ENCODE measurements around the gene TBCD. TPM values are rescaled to one million over a fixed set of nuclear protein-coding genes. Genes with fewer than 3 reads are reported as not detected.

TBCD gene
- 54.9 TPM for polyA plus RNA-seq (ENCODE audit: insufficient read length)

DNA sequence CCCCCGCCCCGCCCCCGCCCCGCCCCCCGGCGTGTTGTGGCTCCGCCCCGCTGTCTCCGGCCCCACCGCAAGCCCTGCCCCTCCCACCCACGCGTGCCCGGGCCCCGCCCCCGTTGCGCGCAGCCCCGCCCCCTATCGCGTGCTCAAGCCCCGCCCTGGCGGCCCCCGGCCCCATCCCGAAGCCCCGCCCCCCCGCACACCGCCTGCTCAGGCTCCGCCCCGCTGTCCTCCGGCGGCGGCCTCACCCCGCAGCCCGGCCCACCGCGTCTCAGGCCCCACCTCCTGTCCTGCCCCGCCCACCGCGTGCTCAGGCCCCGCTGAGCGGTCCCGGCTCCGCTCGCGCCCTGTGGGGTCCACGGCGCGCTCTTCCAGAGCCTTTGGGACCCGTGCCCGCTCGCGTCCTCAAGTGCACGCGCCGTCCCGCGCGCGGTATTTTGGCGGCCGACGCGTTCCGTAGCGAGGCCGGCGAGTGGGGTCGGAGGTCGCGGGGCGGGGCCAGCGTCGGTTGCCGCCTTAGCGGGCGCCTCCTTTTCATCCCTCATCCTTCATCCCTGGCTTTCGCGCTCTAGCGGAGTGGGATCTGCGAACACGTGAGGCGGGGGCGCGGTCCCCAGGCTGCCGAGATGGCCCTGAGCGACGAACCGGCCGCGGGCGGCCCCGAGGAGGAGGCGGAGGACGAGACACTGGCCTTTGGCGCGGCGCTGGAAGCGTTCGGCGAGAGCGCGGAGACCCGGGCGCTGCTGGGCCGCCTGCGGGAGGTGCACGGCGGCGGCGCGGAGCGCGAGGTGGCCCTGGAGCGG, at the start of gene TBCD:
TSS of gene TBCD (plus strand) at position 495 of the 800 bp plus-strand sequence. CDS start at position 624, 129 bp downstream.
- peak; percentile 49 for DNase-seq (ENCODE audit: low read depth)

DNA sequence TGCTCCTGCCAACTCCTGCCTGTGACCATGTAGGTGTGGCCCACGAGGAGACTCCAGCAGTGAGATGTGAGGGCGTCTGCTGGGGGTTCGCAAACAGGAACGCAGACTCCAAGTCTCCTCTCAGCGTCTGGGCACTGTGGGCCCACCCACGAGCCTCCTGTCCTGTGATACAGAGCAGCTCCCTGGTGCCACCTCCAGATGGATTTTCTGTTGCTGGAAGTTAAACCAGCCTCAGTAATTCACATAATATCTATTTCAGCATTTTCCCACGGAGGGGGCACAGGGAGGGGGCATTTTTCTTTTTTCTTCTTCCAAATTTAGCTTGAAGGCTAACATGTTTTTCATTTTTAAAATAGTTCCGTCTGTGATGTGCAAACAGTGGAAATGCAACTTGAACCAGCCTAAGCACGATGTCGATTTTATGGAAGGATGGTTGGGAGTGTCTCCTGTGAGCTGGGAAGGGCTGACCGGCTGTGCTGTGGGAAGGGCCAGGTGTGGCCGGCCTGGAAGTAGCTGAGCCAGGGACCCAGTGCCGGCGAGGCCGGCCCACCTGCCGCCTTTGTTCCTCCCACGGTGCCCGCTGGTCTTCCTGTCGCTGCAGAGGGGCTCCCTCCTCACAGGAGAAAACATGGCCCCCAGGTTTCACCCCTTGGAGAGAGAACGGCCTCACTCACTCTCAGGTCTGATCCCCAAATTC, 49.5 kb upstream of the TBCD start:
- no peak for DNase-seq (ENCODE audit: low read depth)

- no peak for DNase-seq (ENCODE audit: low read depth)
Observed at GRCh38 chr17:82703036-82703745, 48.7 kb upstream of the TBCD start.

GRCh38 chr17:82703935-82704865, 47.7 kb upstream of the TBCD start:
- DNase-seq (ENCODE audit: low read depth), result no peak

GRCh38 chr17:82704886-82705285, 47.0 kb upstream of the TBCD start:
- DNase-seq (ENCODE audit: low read depth), result no peak

GRCh38 chr17:82705756-82706155, 46.1 kb upstream of the TBCD start:
- no peak for DNase-seq (ENCODE audit: low read depth)

- DNase-seq (ENCODE audit: low read depth), result no peak
Observed at GRCh38 chr17:82709024-82709675, 42.7 kb upstream of the TBCD start.

GRCh38 chr17:82709676-82710498, 42.0 kb upstream of the TBCD start:
- DNase-seq (ENCODE audit: low read depth), result no peak

DNA sequence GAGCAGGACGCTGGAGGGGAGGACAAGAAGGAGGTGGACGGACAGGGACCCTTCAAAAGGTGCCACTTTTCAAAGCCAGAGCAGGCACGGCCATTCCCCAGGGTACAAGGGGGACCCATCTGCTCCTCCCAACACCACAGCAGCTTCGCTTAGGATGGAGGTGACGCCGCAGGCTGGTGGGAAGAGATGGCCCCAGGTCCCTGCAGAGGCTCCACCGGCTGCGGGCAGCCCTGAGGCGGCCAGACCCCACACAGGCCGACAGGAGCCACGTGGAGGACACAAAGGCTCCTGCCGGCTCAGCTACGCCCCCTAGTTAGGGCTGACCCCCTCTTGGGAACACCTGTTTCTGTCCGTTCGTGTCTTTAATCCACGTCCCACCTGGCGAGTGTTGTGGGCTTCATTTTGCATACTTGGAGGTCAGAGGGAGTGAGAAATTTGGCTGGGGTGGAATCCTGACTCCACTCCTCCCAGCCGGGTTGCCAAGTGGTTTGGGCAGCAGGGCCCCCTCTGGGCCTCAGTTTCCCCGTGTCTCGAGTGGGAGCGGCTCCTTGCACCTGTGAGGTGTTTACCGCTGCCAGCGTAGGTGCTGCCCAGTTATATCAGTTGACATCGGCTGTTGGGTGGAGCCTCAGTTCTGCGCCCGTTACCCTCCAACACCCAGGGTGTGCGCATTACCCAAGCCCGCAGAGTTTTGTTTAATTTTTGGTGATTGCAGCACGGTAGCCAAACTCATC, 41.2 kb upstream of the TBCD start:
- DNase-seq (ENCODE audit: low read depth), result no peak

DNA sequence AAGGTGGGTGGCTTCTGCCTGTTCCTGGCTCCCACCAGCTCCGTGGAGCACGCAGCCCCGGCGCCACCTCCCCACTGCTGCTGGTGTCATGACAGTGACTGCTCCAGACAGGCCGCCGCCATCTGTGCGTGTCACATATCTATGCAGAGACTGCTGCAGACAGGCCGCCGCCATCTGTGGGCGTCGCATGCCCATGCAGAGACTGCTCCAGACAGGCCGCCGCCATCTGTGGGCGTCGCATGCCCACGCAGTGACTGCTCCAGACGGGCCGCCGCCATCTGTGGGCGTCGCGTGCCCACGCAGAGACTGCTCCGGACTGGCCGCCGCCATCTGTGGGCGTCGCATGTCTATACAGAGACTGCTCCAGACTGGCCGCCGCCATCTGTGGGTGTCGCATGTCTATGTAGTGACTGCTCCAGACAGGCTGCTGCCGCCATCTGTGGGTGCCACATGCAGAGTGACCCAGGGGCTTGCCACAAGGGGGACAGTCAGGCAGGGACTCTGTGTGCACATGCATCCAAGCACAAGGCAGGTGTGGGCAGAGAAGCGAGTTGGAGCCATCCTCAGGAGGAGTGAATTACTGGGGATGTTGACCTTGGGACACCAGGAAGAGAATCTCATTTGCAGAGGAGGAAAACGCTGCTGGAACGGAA, 38.7 kb upstream of the TBCD start:
- DNase-seq (ENCODE audit: low read depth), result no peak

DNA sequence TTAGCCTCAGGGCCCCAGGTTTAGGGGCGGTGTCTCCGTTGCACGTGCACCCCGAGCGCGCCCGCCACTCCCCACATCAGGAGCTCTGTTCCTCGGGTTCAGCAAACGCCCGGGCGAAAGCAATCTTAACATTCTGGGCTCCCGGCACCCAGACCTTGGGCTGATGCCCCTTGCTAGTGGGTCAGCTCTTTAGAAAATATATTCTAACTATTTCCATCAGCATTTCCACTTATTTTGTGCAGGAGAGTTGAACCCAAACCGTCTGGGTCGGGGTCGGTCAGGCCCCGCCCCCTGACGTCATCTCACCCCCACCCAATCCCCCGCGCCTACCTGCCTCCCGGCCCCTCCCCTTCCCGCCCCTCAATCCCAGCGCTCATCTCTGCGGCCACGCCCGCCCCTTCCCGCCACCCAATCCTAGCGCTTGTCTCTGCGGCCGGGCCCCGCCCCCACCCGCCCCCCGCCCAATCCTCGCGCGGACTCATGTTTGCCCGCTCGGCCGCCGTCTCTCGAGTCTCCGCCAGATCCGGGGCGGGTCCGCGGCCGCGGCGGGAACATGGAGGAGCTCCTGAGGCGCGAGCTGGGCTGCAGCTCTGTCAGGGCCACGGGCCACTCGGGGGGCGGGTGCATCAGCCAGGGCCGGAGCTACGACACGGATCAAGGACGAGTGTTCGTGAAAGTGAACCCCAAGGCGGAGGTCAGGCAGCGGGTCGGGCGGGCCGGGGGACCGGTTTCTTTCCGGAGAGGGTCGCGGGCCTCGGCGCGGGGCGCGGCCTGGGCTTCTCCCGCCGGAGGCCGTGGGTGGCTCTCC, 35.5 kb upstream of the TBCD start, which contains the start of gene FN3KRP:
TSS of gene FN3KRP (plus strand) at position 504 of the 808 bp plus-strand sequence. CDS start at position 554, 50 bp downstream.
- peak; percentile 63 for DNase-seq (ENCODE audit: low read depth)

GRCh38 chr17:82718986-82719685, 32.7 kb upstream of the TBCD start:
- DNase-seq (ENCODE audit: low read depth), result no peak

- DNase-seq (ENCODE audit: low read depth), result no peak
Observed at GRCh38 chr17:82720204-82720603, 31.7 kb upstream of the TBCD start.

DNA sequence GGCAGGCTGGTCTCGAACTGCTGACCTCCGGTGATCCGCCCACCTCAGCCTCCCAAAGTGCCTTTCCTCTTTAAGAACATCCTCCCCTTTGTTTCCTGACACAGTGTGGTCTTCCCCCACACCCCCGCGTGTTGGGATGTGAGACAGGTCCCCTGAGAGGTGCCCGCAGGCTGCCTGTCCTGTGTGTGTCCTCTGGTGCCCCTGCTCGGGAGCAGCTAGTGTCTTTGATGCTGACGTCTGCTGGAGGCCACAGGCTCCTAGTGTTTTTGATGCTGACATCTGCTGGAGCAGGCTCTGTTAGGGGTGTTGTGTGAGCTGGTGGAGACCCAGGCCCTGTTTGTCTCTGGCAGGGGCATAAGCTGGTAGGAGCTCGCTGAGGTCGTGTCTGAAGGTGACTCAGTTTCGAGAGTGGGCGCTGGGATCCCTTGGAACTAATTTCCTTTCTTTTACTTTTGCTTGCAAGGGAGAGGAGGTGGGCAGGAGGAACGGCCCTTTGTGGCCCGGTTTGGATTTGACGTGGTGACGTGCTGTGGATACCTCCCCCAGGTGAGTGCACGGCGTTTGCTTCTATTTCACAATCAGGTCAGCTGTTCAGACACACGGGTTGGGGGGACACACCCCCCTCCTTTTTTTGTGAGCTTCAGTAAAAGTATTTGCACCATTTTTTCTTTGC, 29.4 kb upstream of the TBCD start:
- no peak for DNase-seq (ENCODE audit: low read depth)

DNA sequence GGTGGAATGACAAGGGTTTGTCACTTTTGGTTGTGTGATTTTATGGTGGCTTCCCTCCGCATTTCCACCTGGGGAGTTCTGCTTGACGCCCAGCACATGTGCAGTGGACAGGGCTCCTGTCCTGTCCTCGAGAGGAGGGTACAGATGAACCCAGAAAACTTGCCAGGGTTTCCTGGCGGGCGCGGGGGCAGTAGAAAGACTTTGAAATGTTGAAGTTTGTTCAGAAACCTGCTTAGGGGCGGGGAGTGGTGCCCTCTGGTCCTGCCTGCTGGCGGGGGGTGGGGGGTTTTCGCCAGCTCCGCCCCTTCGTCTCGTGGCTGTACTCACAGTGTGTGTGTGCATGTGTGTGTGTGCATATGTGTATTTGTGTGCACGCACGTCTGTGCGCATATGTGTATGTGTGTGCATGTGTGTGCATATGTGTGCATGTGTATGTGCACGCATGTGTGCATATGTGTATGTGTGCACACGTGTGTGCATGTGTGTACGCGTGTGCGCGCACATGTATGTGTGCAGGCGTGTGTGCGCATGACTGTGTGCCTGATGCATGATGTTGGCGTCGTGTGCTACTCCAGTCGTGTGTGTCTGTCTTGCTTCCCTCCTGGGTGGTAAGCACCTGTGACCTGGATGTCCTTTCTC, 28.6 kb upstream of the TBCD start:
- DNase-seq (ENCODE audit: low read depth), result no peak

DNA sequence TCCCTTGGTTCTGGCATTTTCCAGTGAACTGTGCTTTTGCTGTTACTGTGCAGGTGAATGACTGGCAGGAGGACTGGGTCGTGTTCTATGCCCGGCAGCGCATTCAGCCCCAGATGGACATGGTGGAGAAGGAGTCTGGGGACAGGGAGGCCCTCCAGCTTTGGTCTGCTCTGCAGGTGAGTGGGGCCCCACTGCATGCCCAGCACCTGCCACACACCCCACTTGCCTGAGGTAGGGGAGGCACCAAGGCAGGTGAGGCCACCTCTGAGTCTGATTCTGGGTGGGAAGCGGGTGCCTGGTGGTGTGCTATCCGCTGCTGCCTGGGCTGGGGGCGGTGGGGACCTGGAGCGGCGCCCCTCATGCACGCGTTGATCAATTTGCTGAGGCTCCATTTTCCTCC, 25.4 kb upstream of the TBCD start:
- DNase-seq (ENCODE audit: low read depth), result no peak

Data from forelimb muscle (tissue), 1 donor.